A673 (cell line): ENCODE results near the gene GSG1L. TPM values are rescaled to one million over a fixed set of nuclear protein-coding genes. Genes with fewer than 3 reads are reported as not detected.

Source experiments
- BruUV-seq: library from RNA; stranded (reverse); fragments of 400-500 nt; replicated peaks from 2 replicates; lab custom pipeline; 2021; lab: Mats Ljungman, UMichigan
- CTCF ChIA-PET: fragments of 300-600 bp; sonication (Branson Sonifier 250); formaldehyde crosslinking; loops from one replicate; lab custom pipeline; 2022; ENCODE audit warnings: antibody characterized with exemption; lab: Charles Lee
- POLR2A ChIA-PET: fragments of 300-600 bp; sonication (Branson Sonifier 250); formaldehyde crosslinking; loops from one replicate; lab custom pipeline; 2022; ENCODE audit warnings: antibody characterized with exemption; ENCODE audit not compliant: low non-redundant PET; lab: Charles Lee
- DNase-seq: peaks from one replicate; pipeline ENCODE4 v3.0.0-alpha.2; 2015; ENCODE audit warnings: low spot score
- H3K27ac ChIP-seq: fragments of 200-600 bp; sonication (generic); 2 replicates; pipeline ENCODE4 v1.5.1; 2016; ENCODE audit warnings: mixed run types, low read depth, mild to moderate bottlenecking, mixed read lengths, antibody characterized with exemption, low read length; ENCODE audit not compliant: poor library complexity, severe bottlenecking
- H3K27me3 ChIP-seq: fragments of 200-600 bp; sonication (generic); replicated peaks from 2 replicates; pipeline ENCODE4 v1.6.1; 2017; ENCODE audit warnings: mixed run types, low read depth, mild to moderate bottlenecking, mixed read lengths, antibody characterized with exemption, low read length; ENCODE audit not compliant: insufficient read depth, poor library complexity
- H3K36me3 ChIP-seq: fragments of 200-600 bp; sonication (generic); 2 replicates; pipeline ENCODE4 v1.6.1; 2016; ENCODE audit warnings: mixed run types, mild to moderate bottlenecking, mixed read lengths, antibody characterized with exemption, low read length; ENCODE audit not compliant: insufficient read depth, poor library complexity, severe bottlenecking
- H3K4me1 ChIP-seq: fragments of 200-600 bp; sonication (generic); 2 replicates; pipeline ENCODE4 v1.6.1; 2017; ENCODE audit warnings: mixed run types, mild to moderate bottlenecking, mixed read lengths, antibody characterized with exemption, low read length; ENCODE audit not compliant: insufficient read depth, poor library complexity, severe bottlenecking
- H3K4me3 ChIP-seq: fragments of 200-600 bp; sonication (generic); 2 replicates; pipeline ENCODE4 v1.5.1; 2016; ENCODE audit warnings: low read depth, mixed run types, mild to moderate bottlenecking, mixed read lengths, low read length; ENCODE audit not compliant: poor library complexity, severe bottlenecking
- H3K9me3 ChIP-seq: fragments of 200-600 bp; sonication (generic); 2 replicates; pipeline ENCODE4 v1.6.1; 2016; ENCODE audit warnings: mixed run types, low read depth, mild to moderate bottlenecking, mixed read lengths, antibody characterized with exemption, low read length; ENCODE audit not compliant: poor library complexity, severe bottlenecking
- EZH2 ChIP-seq: fragments of 200-600 bp; sonication (generic); IDR thresholded peaks from 2 replicates; pipeline ENCODE4 v1.6.1; 2017; ENCODE audit warnings: borderline replicate concordance, low read depth, mild to moderate bottlenecking, mixed read lengths, antibody characterized with exemption, low read length; ENCODE audit not compliant: poor library complexity, severe bottlenecking
- intact Hi-C: fragments of 100-400 bp; cut with micrococcal nuclease; formaldehyde crosslinking; loops from one replicate; pipeline ENCODE4 v1.10.0; 2022; ENCODE audit not compliant: unreplicated experiment
- total RNA-seq: library from RNA; stranded (reverse); gene quantifications from 2 replicates; pipeline ENCODE4 v1.2.3, GENCODE V29; 2021
- TF ChIP-seq, protein P1 (sequence below): fragments of 300-800, 200-600 bp; sonication (generic); conservative IDR thresholded peaks from 2 replicates; pipeline ENCODE4 v1.5.1; 2017; ENCODE audit warnings: low read depth, mild to moderate bottlenecking, antibody characterized with exemption, low read length, moderate library complexity, mixed read lengths

The GSG1L gene
- total RNA-seq, 1 experiment from 2014 or later: not detected

DNA sequence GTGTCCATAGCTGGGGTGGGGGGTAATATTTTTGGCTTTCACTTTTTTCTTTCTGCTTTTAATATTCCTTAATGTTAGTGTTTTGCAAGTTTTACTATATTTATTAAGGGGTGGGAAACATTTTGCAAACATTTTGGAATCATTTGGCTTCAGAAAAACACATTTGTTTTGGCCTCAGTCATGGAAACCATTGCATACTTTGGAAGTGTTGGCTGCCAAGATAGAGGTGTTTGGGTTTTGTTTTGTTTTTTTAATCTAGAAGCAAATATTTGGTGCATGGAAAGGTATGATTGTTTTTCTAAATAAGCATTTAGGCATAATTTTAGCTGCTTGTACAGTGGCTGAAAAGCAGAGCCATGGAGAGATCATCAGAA, 270.3 kb downstream of the GSG1L start:
- Histone ChIP-seq H3K9me3 (no peaks in the 10 kb centered on the region), H3K4me1 (no peaks in the 10 kb centered on the region), H3K27me3 (no peaks in the 10 kb centered on the region), H3K4me3 (no peak overlapping the region), H3K27ac (no peak overlapping the region), H3K36me3 (no peaks in the 10 kb centered on the region)
- no peak for DNase-seq
- CTCF ChIA-PET: no interaction called here
- intact Hi-C loops: no loop called here
- no TSS peak for BruUV-seq
- POLR2A ChIA-PET: no interaction called here
- TF ChIP-seq EZH2: no peak
- TF ChIP-seq, protein P1, sequence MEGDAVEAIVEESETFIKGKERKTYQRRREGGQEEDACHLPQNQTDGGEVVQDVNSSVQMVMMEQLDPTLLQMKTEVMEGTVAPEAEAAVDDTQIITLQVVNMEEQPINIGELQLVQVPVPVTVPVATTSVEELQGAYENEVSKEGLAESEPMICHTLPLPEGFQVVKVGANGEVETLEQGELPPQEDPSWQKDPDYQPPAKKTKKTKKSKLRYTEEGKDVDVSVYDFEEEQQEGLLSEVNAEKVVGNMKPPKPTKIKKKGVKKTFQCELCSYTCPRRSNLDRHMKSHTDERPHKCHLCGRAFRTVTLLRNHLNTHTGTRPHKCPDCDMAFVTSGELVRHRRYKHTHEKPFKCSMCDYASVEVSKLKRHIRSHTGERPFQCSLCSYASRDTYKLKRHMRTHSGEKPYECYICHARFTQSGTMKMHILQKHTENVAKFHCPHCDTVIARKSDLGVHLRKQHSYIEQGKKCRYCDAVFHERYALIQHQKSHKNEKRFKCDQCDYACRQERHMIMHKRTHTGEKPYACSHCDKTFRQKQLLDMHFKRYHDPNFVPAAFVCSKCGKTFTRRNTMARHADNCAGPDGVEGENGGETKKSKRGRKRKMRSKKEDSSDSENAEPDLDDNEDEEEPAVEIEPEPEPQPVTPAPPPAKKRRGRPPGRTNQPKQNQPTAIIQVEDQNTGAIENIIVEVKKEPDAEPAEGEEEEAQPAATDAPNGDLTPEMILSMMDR: no peak

DNA sequence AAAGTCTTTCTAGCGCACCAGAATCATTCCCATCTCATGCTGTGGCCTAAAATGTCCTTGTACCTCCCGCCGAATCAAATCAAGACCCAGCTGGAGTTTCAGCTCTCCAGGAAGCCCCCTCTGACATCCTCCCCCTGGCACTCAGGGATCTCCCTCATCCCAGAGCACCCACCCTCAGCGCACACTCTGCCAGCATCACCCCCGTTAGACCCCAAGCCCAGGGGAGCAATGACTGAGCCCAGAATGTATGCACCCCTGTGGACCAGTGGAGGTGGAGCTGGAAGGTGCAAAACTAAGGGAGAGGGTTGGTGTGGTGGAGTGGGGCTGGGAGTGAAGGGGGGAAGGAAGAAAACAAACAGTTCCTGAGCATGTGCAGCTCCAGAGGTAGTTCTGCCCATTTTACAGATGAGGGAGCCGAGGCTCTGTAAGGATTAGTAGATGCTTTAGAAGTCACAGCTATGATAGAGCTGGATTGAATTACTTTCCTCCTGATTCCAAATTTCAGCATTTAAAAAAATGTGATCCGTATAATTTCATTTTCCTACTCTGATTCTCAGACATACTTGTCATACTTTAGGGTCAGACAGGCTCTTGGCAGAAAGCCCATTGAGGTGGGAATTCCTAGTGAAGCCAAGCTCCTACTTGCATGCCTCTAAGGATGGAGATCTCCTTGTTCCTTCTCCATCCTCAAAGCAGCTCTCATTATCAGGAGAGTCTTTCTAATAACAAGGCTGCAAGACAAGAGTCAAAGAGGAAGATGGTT, 270.8 kb downstream of the GSG1L start:
- ChIA-PET POLR2A (no interaction called here), CTCF (no interaction called here)
- BruUV-seq: no TSS peak
- Histone ChIP-seq H3K27me3 (no peaks in the 10 kb centered on the region), H3K36me3 (no peaks in the 10 kb centered on the region), H3K9me3 (no peaks in the 10 kb centered on the region), H3K4me3 (no peak overlapping the region), H3K27ac (no peak overlapping the region), H3K4me1 (no peaks in the 10 kb centered on the region)
- TF ChIP-seq, protein P1: no peak
- TF ChIP-seq EZH2: no peak
- intact Hi-C loops: no loop called here
- no peak for DNase-seq

DNA sequence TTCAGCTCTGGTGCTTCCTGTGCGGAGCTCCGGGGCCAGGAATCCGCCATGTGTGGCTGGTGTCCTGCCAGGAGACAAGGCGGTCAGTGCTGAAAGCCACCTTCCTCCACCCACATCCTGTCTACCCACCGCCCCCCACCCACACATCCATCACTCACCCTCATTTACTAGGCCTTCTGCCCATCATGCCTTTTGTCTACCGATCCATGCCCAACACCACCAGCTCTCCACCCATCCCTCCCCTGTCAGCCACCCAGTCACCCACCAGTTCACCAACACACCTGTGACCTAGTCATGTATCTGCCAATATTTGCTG, 272.2 kb downstream of the GSG1L start:
- H3K4me3 ChIP-seq: no peak overlapping the region
- TF ChIP-seq, protein P1: no peak
- TF ChIP-seq EZH2: no peak
- BruUV-seq: no TSS peak
- intact Hi-C loops: no loop called here
- no peaks in the 10 kb centered on the region for H3K4me1 ChIP-seq
- CTCF ChIA-PET: no interaction called here
- H3K36me3 ChIP-seq: no peaks in the 10 kb centered on the region
- no peak overlapping the region for H3K27ac ChIP-seq
- H3K9me3 ChIP-seq: no peaks in the 10 kb centered on the region
- DNase-seq: no peak
- POLR2A ChIA-PET: no interaction called here
- no peaks in the 10 kb centered on the region for H3K27me3 ChIP-seq
